CD4-positive, CD25-positive, alpha-beta regulatory T cell (primary cell): ENCODE data around the gene TAC4. TPM values are rescaled to one million over a fixed set of nuclear protein-coding genes. Genes with fewer than 3 reads are reported as not detected.

Source experiments
- ATAC-seq, 2 donors: fragments of 150-1000 bp; cut with Tn5 transposase; one replicate each; pipeline ENCODE4 v1.10.0; 2021; ENCODE audit warnings: low read depth in 2 of 2, moderate number of reproducible peaks in 2 of 2, moderate library complexity in 1 of 2
- DNase-seq, 3 donors: peaks; one replicate each; pipeline versions ENCODE4 v3.0.0 to v3.0.0-alpha.2; 2012 to 2022; ENCODE audit warnings: mixed read lengths in 1 of 3
- H3K27ac ChIP-seq: one replicate; pipeline ENCODE4 v1.7.0; 2013; ENCODE audit warnings: mild to moderate bottlenecking, low read length; ENCODE audit not compliant: insufficient read depth, poor library complexity, severe bottlenecking
- H3K27me3 ChIP-seq: one replicate; pipeline ENCODE4 v1.7.0; 2013; ENCODE audit warnings: low read length; ENCODE audit not compliant: control insufficient read depth, insufficient read depth
- H3K36me3 ChIP-seq: one replicate; pipeline ENCODE4 v1.7.0; 2013; ENCODE audit warnings: mild to moderate bottlenecking, low read length, moderate library complexity; ENCODE audit not compliant: control insufficient read depth, insufficient read depth
- H3K4me1 ChIP-seq: 2 replicates; pipeline ENCODE4 v1.7.0; 2013; ENCODE audit warnings: mild to moderate bottlenecking, low read length; ENCODE audit not compliant: insufficient read depth, control insufficient read depth, poor library complexity, severe bottlenecking
- H3K4me3 ChIP-seq: one replicate; pipeline ENCODE4 v1.7.0; 2013; ENCODE audit warnings: low read depth, mild to moderate bottlenecking, low read length, moderate library complexity
- H3K9me3 ChIP-seq, 2 experiments: 1 replicate in 1 of 2; 2 replicates in 1 of 2; pipeline ENCODE4 v1.7.0; 2013; ENCODE audit warnings: low read length in 2 of 2, mild to moderate bottlenecking in 1 of 2, moderate library complexity in 1 of 2; ENCODE audit not compliant: control insufficient read depth in 2 of 2
- H3K27ac Mint-ChIP-seq, 3 donors: one replicate each; pipeline ENCODE4 v1.8.0; 2020 to 2022; ENCODE audit warnings: mild to moderate bottlenecking in 3 of 3, mixed read lengths in 3 of 3, moderate library complexity in 2 of 3
- H3K27me3 Mint-ChIP-seq: one replicate; pipeline ENCODE4 v1.8.0; 2022; ENCODE audit warnings: mild to moderate bottlenecking, mixed read lengths
- H3K36me3 Mint-ChIP-seq: one replicate; pipeline ENCODE4 v1.8.0; 2020; ENCODE audit warnings: mixed read lengths
- H3K4me1 Mint-ChIP-seq, 4 donors: one replicate each; pipeline ENCODE4 v1.8.0; 2020 to 2022; ENCODE audit warnings: mixed read lengths in 4 of 4, mild to moderate bottlenecking in 1 of 4
- H3K4me3 Mint-ChIP-seq, 4 donors: one replicate each; pipeline ENCODE4 v1.8.0; 2020 to 2022; ENCODE audit warnings: mild to moderate bottlenecking in 4 of 4, mixed read lengths in 4 of 4, moderate library complexity in 3 of 4
- H3K9me3 Mint-ChIP-seq, 7 donors: one replicate each; pipeline ENCODE4 v1.8.0; 2020 to 2022; ENCODE audit warnings: mixed read lengths in 7 of 7, mild to moderate bottlenecking in 3 of 7, moderate library complexity in 2 of 7
- polyA plus RNA-seq, 4 donors: library from polyadenylated mRNA; unstranded; fragments of 300-500 nt; fragmentation: Illumina TruSeq; gene quantifications; one replicate each; pipeline ENCODE4 v1.2.3, GENCODE V29; 2021
- total RNA-seq: library from RNA; stranded (reverse); gene quantifications from one replicate; pipeline ENCODE4 v1.2.3, GENCODE V29; 2022

TAC4 gene
- total and polyA plus RNA-seq, 5 donors from 2014 or later = not detected

DNA sequence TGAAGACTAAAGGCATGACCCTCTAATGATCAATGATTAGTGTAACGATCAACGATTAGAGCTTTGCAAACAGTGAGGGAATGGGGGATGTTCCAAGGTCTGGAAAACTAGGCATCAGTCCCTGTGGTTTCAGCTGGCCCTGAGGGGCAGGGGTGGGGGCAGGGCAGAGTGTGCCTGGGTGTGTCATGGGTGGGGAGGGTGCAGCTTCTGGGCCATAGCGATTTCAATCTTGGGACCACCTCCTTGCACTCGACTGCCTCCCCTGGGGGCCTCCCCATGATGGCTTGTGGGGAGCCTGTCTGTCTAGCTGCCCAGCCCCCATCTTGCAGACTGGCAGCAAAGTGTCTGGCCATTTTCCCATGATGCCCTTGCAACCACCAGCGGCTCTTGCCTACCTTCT lies 8.4 kb downstream of the TAC4 start:
- H3K27ac ChIP-seq = no peak overlapping the region
- no peaks in the 10 kb centered on the region for H3K27me3 Mint-ChIP-seq
- H3K4me1 ChIP-seq = no peaks in the 10 kb centered on the region
- H3K4me3 Mint-ChIP-seq = no peak overlapping the region
- ATAC-seq (no peak), DNase-seq (no peak)
- H3K9me3 ChIP-seq = no peaks in the 10 kb centered on the region
- H3K27ac Mint-ChIP-seq = peak overlapping the region in 1 of 3 donors; percentile 63
- H3K36me3 Mint-ChIP-seq = peaks cover 18% of the 10 kb centered on the region
- peaks cover 13% of the 10 kb centered on the region for H3K36me3 ChIP-seq
- H3K4me3 ChIP-seq = no peak overlapping the region
- H3K27me3 ChIP-seq = no peaks in the 10 kb centered on the region
- H3K9me3 Mint-ChIP-seq = no peaks in the 10 kb centered on the region
- peaks cover 5 to 13% (median 9%) of the 10 kb centered on the region in 4 donors for H3K4me1 Mint-ChIP-seq

DNA sequence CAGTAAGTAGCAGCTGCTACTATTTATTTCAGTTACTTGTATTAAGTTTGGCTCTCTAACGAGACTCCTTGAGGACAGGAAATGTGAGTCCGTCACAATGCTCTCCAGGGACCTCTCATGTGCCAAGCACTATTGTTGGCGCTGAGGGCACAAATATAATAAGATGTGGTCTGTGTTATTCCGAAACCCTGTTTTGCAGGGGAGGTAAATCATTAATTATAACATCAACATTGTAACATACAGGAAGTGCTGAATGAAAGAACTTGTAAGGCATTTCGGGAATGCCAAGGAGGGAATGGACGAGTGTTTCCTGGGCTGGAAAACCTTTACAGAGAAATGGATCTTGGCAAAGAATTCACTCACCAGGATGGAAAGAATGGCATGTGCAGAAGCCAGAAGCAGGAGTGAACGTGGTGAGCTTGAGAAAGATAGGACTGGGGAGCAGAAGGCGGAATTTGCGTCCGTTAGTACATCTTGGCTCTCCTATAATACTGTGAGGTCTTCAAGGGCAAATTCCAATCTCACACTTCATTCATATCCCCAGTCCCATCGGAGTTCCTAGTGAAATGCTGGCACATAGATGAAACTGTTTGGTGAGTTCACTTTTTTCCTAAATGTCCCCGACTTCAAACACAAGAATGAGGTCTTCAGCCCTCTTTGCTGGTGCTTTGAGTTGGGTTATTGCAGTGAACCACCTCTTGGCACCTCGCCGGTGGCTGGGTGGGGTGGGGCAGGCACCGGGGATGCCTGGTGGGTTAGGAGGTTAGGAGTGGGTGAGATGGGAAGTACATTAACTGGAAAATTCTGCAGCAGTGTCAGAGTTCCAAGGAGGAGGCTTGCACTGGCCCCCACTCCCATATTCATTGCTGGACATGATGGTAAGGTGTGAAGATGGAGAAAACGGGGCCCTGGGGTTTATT lies 11.5 kb downstream of the TAC4 start:
- Mint-ChIP-seq H3K27ac (peak overlapping the region in 2 of 3 donors; percentile 6 to 15), H3K4me1 (peaks cover 0 to 15% (median 9%) of the 10 kb centered on the region in 4 donors), H3K27me3 (no peaks in the 10 kb centered on the region), H3K4me3 (no peak overlapping the region), H3K9me3 (no peaks in the 10 kb centered on the region), H3K36me3 (peaks cover 36% of the 10 kb centered on the region)
- ATAC-seq (no peak), DNase-seq (no peak)
- no peaks in the 10 kb centered on the region for H3K4me1 ChIP-seq
- peaks cover 25% of the 10 kb centered on the region for H3K36me3 ChIP-seq
- H3K4me3 ChIP-seq = no peak overlapping the region
- H3K27ac ChIP-seq = no peak overlapping the region
- no peaks in the 10 kb centered on the region for H3K9me3 ChIP-seq
- no peaks in the 10 kb centered on the region for H3K27me3 ChIP-seq

DNA sequence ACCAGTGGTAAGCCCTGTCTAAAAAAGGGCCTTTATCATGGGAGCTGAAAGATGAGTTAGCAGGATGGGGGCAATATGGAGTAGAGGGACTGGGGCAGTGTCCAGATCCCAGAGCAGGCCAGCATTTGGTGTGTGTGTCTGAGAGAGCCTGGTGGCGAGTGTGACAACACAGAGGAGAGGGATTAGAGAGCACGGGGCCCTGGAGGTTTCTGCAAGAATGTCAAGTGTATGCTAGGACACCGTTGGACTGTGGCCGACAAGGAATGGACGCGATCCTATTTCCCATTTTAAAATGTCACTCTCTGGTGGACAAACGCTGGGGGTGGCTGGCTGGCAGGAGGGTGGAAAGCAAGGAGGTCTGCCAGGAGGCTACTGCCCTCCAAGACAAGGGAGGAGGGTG lies 12.4 kb downstream of the TAC4 start:
- DNase-seq = no peak
- Mint-ChIP-seq H3K27me3 (no peaks in the 10 kb centered on the region), H3K4me1 (peaks cover 0 to 15% (median 9%) of the 10 kb centered on the region in 4 donors), H3K9me3 (no peaks in the 10 kb centered on the region), H3K27ac (peak overlapping the region in 2 of 3 donors; percentile 6 to 69), H3K4me3 (no peak overlapping the region), H3K36me3 (peaks cover 40% of the 10 kb centered on the region)
- Histone ChIP-seq H3K9me3 (no peaks in the 10 kb centered on the region), H3K4me1 (no peaks in the 10 kb centered on the region), H3K4me3 (no peak overlapping the region), H3K36me3 (peaks cover 32% of the 10 kb centered on the region), H3K27me3 (no peaks in the 10 kb centered on the region), H3K27ac (no peak overlapping the region)
- no peak for ATAC-seq

DNA sequence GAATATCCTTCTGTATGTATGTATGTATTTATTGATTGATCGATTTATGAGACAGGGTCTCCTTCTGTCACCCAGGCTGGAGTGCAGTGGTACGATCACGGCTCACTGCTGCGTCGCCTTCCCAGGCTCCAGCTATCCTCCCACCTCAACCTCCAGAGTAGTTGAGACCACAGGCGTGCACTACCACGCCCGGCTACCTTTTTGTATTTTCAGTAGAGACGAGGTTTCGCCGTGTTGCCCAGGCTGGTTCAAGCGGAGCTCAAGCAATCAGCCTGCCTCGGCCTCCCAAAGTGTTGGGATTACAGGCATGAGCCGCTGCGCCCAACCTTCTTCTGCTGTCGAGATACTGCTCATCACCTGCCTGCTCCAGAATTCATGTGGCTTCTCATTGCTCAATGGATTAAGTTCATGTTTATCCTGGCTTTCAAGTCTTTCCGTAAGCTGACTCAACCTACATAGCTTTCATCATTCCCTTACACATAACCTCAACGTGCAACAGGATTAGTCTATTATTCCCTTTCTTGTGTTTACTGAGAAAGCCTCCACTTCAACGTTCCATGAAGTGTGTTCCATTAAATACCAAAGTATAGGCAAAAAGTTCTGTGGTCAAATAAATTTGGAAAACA lies 13.6 kb downstream of the TAC4 start:
- DNase-seq (no peak), ATAC-seq (no peak)
- H3K27ac ChIP-seq = no peak overlapping the region
- H3K27me3 Mint-ChIP-seq = no peaks in the 10 kb centered on the region
- no peaks in the 10 kb centered on the region for H3K4me1 ChIP-seq
- no peaks in the 10 kb centered on the region for H3K27me3 ChIP-seq
- H3K36me3 ChIP-seq = peaks cover 43% of the 10 kb centered on the region
- H3K9me3 ChIP-seq = no peaks in the 10 kb centered on the region
- no peaks in the 10 kb centered on the region for H3K9me3 Mint-ChIP-seq
- H3K4me3 Mint-ChIP-seq = no peak overlapping the region
- H3K4me1 Mint-ChIP-seq = peaks cover 0 to 15% (median 9%) of the 10 kb centered on the region in 4 donors
- peaks cover 45% of the 10 kb centered on the region for H3K36me3 Mint-ChIP-seq
- H3K27ac Mint-ChIP-seq = no peak overlapping the region
- H3K4me3 ChIP-seq = no peak overlapping the region

DNA sequence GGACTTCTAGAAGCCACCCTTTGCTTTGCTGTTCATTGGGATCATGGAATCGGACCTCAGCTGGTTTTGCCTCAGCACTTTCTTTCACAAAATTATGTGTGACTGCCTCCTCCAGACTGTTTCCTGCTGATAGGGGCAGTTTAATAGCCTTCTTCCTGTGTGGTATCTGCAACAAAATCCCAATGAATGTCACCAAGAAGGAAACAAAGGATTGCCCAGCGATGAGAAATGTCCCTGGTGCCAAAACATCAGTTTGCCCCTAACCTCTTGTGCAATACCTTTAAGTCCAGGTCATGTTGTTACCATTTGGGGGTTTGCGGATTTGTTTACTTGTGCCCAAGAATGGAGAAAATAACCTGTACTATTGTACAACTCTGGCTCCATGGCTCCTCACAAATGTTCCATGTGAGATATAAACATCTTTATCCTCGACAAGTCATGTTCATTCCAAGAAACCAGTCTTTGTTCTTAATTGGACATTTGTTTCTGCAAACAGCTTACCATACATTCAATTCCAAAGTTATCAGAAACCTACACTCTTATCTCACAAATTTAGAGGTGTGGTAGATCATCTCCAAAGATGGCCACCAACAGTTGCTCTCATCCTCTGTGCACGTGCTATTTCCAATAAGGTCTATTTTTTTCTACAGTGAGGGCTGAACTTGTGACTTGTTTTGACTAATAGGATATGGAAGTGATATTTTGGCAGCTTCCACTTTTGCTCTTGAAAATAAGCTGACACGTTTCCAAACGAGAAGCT lies 14.8 kb downstream of the TAC4 start:
- Mint-ChIP-seq H3K27ac (peak overlapping the region in 1 of 3 donors; percentile 21), H3K4me1 (peaks cover 0 to 15% (median 12%) of the 10 kb centered on the region in 4 donors), H3K36me3 (peaks cover 50% of the 10 kb centered on the region), H3K27me3 (no peaks in the 10 kb centered on the region), H3K4me3 (no peak overlapping the region), H3K9me3 (no peaks in the 10 kb centered on the region)
- DNase-seq (no peak), ATAC-seq (no peak)
- Histone ChIP-seq H3K9me3 (no peaks in the 10 kb centered on the region), H3K36me3 (peaks cover 46% of the 10 kb centered on the region), H3K4me1 (no peaks in the 10 kb centered on the region), H3K4me3 (no peak overlapping the region), H3K27ac (peak overlapping the region; percentile 29), H3K27me3 (no peaks in the 10 kb centered on the region)

GRCh38 chr17:49830605-49831004 lies 17.3 kb downstream of the TAC4 start:
- no peak overlapping the region for H3K4me3 ChIP-seq
- ATAC-seq = no peak
- H3K27ac Mint-ChIP-seq = no peak overlapping the region

GRCh38 chr17:49829026-49829425 lies 18.8 kb downstream of the TAC4 start:
- Histone ChIP-seq H3K4me3 (no peak overlapping the region), H3K36me3 (peaks cover 75% of the 10 kb centered on the region), H3K27me3 (no peaks in the 10 kb centered on the region), H3K27ac (no peak overlapping the region), H3K4me1 (no peaks in the 10 kb centered on the region), H3K9me3 (no peaks in the 10 kb centered on the region)
- Mint-ChIP-seq H3K27ac (peak overlapping the region in 1 of 3 donors; percentile 59), H3K4me3 (no peak overlapping the region), H3K4me1 (peaks cover 5 to 13% (median 5%) of the 10 kb centered on the region in 4 donors), H3K9me3 (no peaks in the 10 kb centered on the region), H3K27me3 (no peaks in the 10 kb centered on the region), H3K36me3 (peaks cover 58% of the 10 kb centered on the region)
- DNase-seq = no peak
- no peak for ATAC-seq

More at GRCh38 chr17:49830605-49831004, 17.3 kb downstream of the TAC4 start:
- Histone ChIP-seq H3K9me3 (no peaks in the 10 kb centered on the region), H3K4me1 (no peaks in the 10 kb centered on the region), H3K27ac (no peak overlapping the region), H3K27me3 (no peaks in the 10 kb centered on the region), H3K36me3 (peaks cover 71% of the 10 kb centered on the region)
- no peaks in the 10 kb centered on the region for H3K27me3 Mint-ChIP-seq
- DNase-seq = no peak
- no peak overlapping the region for H3K4me3 Mint-ChIP-seq
- H3K9me3 Mint-ChIP-seq = no peaks in the 10 kb centered on the region
- H3K36me3 Mint-ChIP-seq = peaks cover 67% of the 10 kb centered on the region
- H3K4me1 Mint-ChIP-seq = peaks cover 4 to 6% (median 5%) of the 10 kb centered on the region in 4 donors
